ENCODE results near the gene A4GALT. TPM values are rescaled to one million over a fixed set of nuclear protein-coding genes. Genes with fewer than 3 reads are reported as not detected.

A4GALT gene
- total and polyA plus RNA-seq, 2 of the 13 experiments (the other 11 are each of a cell fraction or from before 2014, with no cell fraction given) = 0.09 to 1.1 TPM

GRCh38 chr22:42644422-42645340 is 76.0 kb downstream of the A4GALT start (continued):
- TF ChIP-seq, protein P1, sequence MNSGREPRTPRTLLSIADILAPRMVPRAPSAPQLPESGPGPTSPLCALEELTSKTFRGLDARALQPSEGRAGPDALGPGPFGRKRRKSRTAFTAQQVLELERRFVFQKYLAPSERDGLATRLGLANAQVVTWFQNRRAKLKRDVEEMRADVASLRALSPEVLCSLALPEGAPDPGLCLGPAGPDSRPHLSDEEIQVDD (CRISPR knock-in tag; IDR thresholded peaks at IDR 0.05; ENCODE audit: borderline replicate concordance) = no peak
- TF ChIP-seq MTA1 (CRISPR knock-in tag; IDR thresholded peaks at IDR 0.05; ENCODE audit: borderline replicate concordance) (0 out of 2 replicates have a peak, but pooled peaks have one; percentile 42), ZNF276 (CRISPR knock-in tag; IDR thresholded peaks at IDR 0.05; ENCODE audit: low read depth) (no peak), ARNTL (CRISPR knock-in tag; IDR thresholded peaks at IDR 0.05) (0 out of 2 replicates have a peak, but pooled peaks have one; percentile 15), RORA (CRISPR knock-in tag; IDR thresholded peaks at IDR 0.05) (no peak), ZNF530 (CRISPR knock-in tag; IDR thresholded peaks at IDR 0.05; ENCODE audit: low read depth) (no peak), NFIC (IDR thresholded peaks at IDR 0.05; ENCODE audit: low read length) (no peak), NFIB (CRISPR knock-in tag; IDR thresholded peaks at IDR 0.05; ENCODE audit: borderline replicate concordance) (no peak), MXI1 (IDR thresholded peaks at IDR 0.05; ENCODE audit: borderline replicate concordance, low read depth, low read length) (0 out of 3 replicates have a peak, but pooled peaks have one; percentile 36), ZNF343 (CRISPR knock-in tag; IDR thresholded peaks at IDR 0.05) (0 out of 2 replicates have a peak, but pooled peaks have one; percentile 14), ZNF431 (CRISPR knock-in tag; IDR thresholded peaks at IDR 0.05; ENCODE audit: borderline replicate concordance, low read depth) (no peak), ZNF350 (CRISPR knock-in tag; IDR thresholded peaks at IDR 0.05; ENCODE audit: borderline replicate concordance, low read depth) (peak; percentile 5; the same call in 1 of the 2 replicates), SOX6 (IDR thresholded peaks at IDR 0.05) (no peak), SOX6 (CRISPR knock-in tag; IDR thresholded peaks at IDR 0.05) (peak; percentile 68), SP4 (CRISPR knock-in tag; IDR thresholded peaks at IDR 0.05) (peak; percentile 55; the same call in 1 of the 2 replicates), GFI1 (CRISPR knock-in tag; IDR thresholded peaks at IDR 0.05; ENCODE audit: borderline replicate concordance) (0 out of 2 replicates have a peak, but pooled peaks have one; percentile 39), FUBP1 (CRISPR knock-in tag; IDR thresholded peaks at IDR 0.05; ENCODE audit: borderline replicate concordance) (no peak)
- TF ChIP-seq, protein P2, sequence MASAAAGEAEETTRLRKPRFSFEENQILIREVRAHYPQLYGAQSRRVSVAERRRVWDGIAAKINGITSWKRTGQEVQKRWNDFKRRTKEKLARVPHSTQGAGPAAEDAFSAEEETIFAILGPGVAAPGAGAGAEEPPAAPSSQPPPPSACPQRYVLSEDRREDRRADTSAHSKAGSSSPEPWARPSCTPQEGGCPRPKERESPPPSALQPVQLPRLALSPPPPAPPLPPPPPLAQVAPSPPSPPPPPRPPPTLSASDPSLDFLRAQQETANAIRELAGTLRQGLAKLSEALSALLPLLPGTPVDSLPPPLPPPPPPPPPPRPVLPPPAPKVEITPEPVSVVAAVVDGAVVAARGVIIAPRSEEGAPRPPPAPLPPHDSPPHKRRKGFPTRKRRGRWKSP (CRISPR knock-in tag; IDR thresholded peaks at IDR 0.05) = no peak

All from HepG2 (cell line).